Measurements from ENCODE around the gene ZDHHC1.
"Not testable (repeated sequence)": the region's sequence is repeated elsewhere in the genome, so short reads cannot be mapped to it uniquely, and the experiment has no call there.

Gene ZDHHC1

DNA sequence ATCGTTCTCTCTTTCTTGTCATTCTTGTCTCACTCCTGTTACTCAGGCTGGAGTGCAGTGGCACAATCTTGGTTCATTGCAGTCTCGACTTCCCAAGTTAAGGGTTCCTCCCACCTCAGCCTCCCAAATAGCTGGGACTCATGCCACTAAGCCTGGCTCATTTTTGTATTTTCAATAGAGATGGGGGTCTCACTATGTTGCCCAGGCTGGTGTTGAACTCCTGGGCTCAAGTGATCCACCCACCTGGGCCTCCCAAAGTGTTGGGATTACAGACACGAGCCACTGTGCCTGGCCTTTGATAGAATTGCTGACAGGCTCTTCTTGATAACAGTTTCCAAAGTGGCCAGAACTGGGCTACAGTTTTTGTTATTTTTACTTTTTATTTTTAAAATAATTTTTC, 55.2 kb downstream of the ZDHHC1 start:
- no peak for DNase-seq (ENCODE audit: low read depth)

DNA sequence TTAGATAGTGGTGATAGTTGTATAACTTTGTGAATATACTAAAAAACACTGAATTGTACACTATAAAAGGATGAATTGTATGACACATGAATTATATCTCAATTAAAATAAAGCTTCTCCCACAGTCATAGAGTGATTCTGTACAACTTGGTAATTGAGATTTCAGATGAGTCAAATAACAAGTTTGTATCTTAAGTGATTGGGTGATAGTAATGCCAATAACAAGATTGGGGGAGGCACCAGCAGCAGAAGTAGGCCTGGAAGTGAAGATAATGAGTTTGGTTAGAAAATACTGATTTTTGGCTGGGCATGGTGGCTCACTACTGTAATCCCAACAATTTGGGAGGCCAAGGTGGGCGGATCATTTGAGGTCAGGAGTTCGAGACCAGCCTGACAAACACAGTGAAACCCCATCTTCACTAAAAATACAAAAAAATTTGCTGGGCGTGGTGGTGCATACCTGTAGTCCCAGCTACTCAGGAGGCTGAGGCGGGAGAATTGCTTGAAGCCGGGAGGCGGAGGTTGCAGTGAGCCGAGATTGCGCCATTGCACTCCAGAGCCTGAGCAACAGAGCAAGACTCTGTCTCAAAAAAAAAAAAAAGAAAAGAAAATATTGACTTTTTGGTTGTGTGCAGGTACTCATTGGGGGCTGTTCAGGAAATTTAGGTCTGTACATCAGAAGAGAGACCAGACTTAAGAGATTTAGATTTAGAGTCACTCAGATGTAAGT, 56.6 kb downstream of the ZDHHC1 start:
- not testable (repeated sequence) for DNase-seq (ENCODE audit: low read depth)

DNA sequence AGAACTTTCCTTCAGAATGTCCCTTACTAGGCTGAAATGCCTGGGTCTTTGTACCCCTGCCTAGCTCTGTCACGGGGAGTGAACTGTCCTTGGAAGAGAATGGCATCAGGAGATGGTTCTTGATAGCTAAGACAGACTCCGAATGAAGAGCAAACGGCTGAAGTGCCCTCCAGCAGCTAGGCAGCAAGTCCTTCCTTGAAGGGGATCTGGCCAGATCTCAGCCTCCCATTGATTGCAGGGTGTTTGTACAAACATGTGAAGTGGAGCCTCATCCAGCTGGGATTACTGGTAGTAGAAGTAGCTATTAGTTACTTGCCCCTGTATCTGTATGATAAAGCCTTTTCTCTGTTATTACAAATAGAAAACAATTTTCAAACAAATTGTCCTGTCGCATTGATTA, 58.7 kb downstream of the ZDHHC1 start:
- DNase-seq (ENCODE audit: low read depth) = no peak

DNA sequence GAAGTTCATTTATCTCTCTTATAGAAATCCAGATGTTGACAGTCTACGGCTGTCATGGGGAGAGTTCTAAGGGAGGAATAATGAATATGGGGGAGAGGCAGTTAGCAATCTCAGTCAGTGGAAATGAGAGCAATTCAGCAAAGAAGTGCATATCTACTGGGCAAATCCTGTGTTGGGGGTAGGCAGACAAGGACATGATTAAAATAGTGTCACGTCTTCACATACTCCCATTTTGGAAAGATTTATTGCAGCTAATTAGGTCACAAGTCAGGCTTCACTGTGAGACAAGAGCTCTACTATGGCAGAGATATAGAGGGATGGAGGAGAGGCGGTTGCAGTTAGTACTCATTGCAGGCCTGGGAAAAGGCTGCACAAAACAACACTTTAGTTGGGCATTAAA, 59.9 kb downstream of the ZDHHC1 start:
- no peak for DNase-seq (ENCODE audit: low read depth)

DNA sequence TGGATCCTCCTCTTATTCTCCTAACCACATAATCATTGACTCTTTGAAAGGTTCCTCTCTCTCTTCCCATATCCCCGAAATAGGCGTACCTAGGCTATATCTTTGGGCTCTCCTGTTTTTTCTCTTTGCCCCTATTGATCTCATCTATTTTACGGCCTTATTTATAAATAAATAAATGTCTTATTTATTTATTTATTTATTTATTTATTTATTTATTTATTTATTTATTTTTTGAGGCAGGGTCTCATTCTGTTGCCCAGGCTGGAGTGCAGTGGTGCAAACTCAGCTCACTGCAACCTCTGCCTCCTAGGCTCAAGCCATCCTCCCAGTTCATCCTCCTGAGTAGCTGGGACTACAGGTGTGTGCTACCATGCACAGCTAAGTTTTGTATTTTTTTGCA, 63.8 kb downstream of the ZDHHC1 start:
- DNase-seq (ENCODE audit: low read depth) = not testable (repeated sequence)

DNA sequence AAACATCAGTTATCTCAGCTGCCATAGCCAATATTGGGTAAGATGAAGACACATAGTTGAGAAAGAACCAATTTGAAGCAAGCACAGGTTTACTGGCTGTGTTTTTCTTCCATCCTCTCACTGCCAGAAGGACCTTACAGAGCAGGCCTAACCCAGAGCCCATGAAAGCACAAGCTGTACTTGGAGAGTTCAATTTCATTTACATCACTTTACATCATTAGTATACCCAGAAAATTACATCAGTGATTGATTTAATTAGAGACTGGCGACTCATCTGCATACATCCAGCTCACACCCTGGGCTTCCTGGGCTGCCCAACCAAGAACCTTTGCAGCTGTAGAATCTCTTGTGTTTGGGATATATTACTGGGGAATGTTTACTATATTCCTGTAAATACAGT, 66.0 kb downstream of the ZDHHC1 start:
- DNase-seq (ENCODE audit: low read depth) = no peak

DNA sequence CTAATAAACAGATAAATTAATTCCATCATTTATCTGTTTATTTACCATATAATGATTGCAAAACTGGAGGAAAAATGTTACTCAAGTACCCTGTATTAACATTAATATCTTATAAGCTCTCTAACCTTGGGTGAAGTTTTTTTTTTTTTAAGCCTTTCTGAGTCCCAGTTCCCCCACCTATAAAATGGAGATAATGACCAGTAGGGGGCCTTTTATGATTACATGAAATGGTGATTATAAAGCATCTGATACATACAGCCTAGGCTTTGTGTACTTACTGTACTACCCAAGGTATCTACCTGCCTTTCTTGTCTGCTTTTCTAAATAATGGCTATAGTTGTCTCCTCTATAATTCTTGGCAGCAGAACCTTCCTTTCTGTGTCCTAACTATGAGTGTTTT, 67.1 kb downstream of the ZDHHC1 start:
- DNase-seq (ENCODE audit: low read depth) = no peak

DNA sequence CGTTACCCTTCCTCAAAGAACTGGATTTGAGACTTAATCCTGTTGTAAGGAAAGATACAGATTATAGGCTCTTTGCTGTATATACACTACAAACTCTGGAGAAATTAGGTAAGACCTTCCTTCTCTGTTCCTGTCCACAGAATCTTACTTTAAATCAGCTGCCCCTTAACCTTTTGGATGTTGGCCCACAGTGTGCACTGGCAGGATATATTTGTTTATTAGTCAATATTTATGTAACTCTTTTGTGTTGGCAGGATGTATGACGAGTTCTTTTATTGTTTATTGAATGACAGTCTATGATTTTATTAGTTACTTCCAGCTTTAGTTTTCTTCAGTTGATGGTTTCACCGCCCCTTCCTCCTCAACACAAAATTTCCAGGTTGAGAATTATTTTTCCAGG, 69.9 kb downstream of the ZDHHC1 start:
- DNase-seq (ENCODE audit: low read depth) = no peak

DNA sequence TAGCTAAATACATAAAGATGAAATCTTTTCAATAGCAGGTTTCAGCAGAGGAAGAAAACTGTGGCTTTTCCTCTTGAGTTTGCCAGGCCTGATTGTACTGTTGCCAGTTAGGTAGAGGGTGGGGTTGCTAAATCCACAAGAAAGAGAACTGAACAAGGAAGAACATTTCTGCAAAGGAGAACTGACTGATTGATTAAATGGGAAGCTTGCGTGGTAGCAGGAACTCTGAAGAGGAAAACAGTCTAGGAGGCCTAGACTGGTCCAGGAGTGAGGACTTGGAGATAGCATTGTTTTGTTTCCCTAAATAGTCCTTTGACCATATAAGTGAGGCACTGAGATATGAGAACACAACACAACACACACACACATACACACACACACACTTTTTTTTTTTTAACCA, 70.9 kb downstream of the ZDHHC1 start:
- DNase-seq (ENCODE audit: low read depth) = no peak
